Stimulated activated CD4-positive, alpha-beta T cell treated with anti-CD3 and anti-CD28 coated beads, Interleukin-15, amount 100 ng/mL, for 24 hours (primary cell): ENCODE results near the gene KLHDC4.
"Not testable (repeated sequence)": the region's sequence is repeated elsewhere in the genome, so short reads cannot be mapped to it uniquely, and the experiment has no call there.

Experiments used
- DNase-seq: peaks from one replicate; pipeline ENCODE4 v3.0.0-alpha.2; 2020

Gene KLHDC4

DNA sequence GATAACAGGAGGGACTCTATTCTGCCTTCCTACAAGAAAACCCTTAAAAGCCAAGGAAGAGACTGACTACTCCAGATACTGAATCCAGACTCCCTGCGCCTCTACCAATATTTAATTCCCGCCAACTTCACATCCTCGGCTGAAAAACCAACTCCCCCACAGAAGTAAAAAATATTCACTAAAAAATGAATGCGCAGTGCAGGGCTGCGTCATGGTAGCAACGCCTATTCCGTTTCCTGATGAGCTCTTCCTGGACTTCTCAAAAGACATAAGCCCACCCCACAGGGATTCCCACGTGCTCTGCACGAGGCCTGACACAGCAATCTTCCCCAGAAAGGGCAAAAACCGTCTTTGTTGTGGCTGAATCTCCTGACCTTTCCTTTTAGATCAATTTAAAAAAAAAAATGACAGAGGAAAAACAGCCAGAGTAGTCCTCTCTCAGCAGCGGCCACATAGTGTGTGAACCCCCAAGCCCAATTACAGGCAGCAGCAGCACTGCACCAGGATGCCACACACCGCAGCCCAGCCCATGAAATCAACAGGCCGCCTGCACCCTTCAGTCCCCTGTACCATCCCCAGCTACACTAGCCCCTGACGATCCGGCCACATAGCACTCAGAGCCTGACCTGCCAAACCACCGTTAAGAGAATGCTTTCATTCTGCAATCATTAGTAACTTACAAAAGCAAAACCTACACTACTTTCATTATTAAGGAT lies 23.9 kb downstream of the KLHDC4 start:
- no peak for DNase-seq

GRCh38 chr16:87740909-87741424 lies 24.8 kb downstream of the KLHDC4 start:
- no peak for DNase-seq

DNA sequence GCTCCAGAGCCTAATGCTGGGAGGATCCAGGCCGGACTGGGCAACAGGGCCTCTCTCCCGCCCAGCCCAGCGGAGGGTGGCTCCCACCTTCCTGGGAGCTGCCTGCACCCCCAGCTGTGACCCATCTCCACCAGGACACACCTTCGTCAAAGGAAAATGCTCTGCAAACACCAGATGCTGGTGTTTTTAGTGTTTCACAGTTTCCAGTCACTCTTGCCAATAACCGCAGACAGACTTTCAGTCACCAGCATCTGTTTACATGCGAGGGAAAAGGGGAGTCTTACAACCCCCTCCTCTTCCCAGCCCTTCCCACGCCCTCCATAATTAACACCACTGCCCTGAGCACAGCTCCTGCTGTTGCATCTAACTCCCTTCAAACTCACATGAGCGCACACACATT lies 25.3 kb downstream of the KLHDC4 start:
- no peak for DNase-seq

GRCh38 chr16:87739801-87740200 lies 26.0 kb downstream of the KLHDC4 start:
- no peak for DNase-seq

DNA sequence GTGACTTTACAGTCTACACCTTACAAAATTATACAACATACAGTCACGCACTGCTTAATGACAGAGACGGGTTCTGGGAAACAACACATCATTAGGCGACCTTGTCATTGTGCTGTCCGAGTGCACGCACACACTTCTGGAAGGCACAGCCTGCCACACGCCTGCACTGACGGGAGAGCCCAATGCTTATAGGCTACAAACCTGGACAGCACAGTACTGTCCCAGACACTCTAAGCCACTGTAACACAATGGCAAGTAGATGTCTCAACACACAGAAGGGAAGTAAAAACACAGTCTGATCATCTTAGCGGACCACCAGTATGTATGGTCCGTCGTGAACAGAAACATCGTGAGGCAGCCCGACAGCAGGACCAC lies 29.8 kb downstream of the KLHDC4 start:
- no peak for DNase-seq

- no peak for DNase-seq
Observed at GRCh38 chr16:87735270-87736007, 30.3 kb downstream of the KLHDC4 start.

DNA sequence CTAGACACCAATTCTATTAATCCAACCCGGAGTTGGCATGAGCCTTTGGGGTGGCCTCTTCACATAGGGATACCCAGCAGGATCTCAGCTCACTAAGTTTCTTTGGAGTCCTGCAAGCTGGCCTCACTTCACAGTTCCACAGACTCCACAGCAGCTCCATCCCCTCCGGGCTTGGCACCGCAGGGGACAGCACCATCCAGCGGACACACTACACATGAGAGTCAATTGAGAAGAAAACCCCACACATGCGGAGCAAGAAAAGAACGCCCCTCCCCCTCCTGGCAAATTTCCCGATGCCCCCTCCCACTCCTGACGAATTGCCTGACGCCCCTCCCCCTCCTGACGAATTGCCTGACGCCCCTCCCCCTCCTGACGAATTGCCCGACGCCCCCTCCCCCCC lies 31.1 kb downstream of the KLHDC4 start:
- no peak for DNase-seq

GRCh38 chr16:87733190-87733589 lies 32.6 kb downstream of the KLHDC4 start:
- DNase-seq: no peak

- DNase-seq: no peak
Observed at GRCh38 chr16:87731607-87732006, 34.2 kb downstream of the KLHDC4 start.

GRCh38 chr16:87729266-87729954 lies 36.4 kb downstream of the KLHDC4 start:
- no peak for DNase-seq

- no peak for DNase-seq
Observed at GRCh38 chr16:87728026-87728425, 37.8 kb downstream of the KLHDC4 start.

GRCh38 chr16:87727346-87727745 lies 38.4 kb downstream of the KLHDC4 start:
- DNase-seq: no peak

DNA sequence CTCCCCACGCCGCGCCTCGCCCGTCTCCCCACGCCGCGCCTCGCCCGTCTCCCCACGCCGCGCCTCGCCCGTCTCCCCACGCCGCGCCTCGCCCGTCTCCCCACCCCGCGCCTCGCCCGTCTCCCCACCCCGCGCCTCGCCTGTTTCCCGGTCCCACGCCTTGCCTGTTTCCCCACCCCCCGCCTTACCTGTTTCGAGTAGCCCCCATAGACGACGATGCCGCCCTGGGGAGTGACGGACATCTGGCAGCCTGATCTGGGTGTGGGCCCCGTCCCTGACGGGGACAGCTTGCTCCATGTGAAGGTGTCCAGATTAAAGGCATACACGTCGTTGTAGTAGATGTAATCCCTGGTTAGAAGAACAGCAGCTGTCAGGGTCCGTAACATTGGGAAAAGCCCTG lies 39.2 kb downstream of the KLHDC4 start:
- not testable (repeated sequence) for DNase-seq

GRCh38 chr16:87725596-87726235 lies 40.1 kb downstream of the KLHDC4 start:
- no peak for DNase-seq

GRCh38 chr16:87724490-87725291 lies 41.1 kb downstream of the KLHDC4 start:
- no peak for DNase-seq

DNA sequence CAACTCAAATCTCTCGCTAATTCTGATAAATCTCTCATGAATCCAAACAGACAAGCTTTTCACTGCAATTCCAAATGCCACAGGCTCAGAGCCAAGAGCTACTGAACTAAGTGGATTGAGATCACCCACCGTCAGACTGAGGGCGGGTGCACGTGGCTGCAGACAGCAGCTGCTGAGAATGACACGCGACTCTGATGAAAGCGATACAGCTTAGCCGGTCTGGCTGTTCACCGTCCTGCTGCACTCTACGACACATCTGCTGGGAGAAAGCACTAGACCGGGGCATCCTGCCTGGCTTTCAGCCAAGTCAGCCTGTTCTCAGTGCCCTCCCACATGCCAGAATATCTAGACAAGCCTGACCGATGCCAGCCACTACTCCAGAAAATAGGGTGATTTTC lies 42.6 kb downstream of the KLHDC4 start:
- DNase-seq: no peak

GRCh38 chr16:87722590-87723225 lies 43.1 kb downstream of the KLHDC4 start:
- no peak for DNase-seq

GRCh38 chr16:87721622-87722585 lies 43.9 kb downstream of the KLHDC4 start:
- no peak for DNase-seq

GRCh38 chr16:87720446-87720845 lies 45.3 kb downstream of the KLHDC4 start:
- no peak for DNase-seq

GRCh38 chr16:87718831-87719230 lies 47.0 kb downstream of the KLHDC4 start:
- DNase-seq: not testable (repeated sequence)

DNA sequence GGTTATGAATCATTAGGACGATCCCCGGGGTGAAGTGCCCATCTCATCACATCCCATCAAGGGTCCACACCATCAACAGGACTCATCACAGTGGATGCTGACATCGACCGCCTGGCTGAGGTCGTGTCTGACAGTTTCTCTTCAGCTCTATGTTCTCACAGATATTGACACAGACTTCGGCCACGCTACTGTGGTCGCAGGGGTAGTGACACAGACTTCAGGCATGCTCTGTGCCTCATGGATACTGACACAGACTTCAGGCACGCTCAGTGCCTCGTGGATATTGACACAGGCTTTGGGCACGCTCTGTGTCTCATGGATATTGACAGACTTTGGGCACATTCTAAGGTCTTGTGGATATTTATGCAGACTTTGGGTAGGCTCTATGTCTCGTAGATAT lies 50.1 kb downstream of the KLHDC4 start:
- DNase-seq: no peak
